Stimulated activated CD8-positive, alpha-beta memory T cell treated with anti-CD3 and anti-CD28 coated beads, Interleukin-7, amount 100 ng/mL, for 24 hours (primary cell): ENCODE measurements around the gene PAQR7.
"Not testable (repeated sequence)": the region's sequence is repeated elsewhere in the genome, so short reads cannot be mapped to it uniquely, and the experiment has no call there.

ENCODE experiments used
- DNase-seq: peaks from one replicate; pipeline ENCODE4 v3.0.0-alpha.2; 2020; ENCODE audit warnings: low read depth

The PAQR7 gene

GRCh38 chr1:25844536-25845337 lies 30.8 kb downstream of the PAQR7 start:
- DNase-seq = no peak

DNA sequence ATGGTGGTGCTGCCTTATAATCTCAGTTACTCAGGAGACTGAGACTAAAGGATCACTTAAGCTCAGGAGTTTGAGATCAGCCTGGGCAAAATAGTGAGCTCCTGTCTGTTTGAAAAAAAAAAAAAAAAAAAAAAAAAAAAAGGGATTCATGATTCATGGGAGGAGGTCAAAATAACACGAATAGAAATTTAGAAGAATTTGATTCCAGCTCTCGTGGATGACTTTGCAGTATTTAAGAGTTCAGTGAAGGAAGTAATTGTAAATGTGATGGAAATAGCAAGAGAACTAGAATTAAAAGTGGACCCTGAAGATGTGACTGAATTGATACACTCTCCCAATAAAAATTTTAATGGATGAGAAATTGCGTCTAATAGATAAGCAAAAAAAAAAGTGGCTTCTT lies 32.0 kb downstream of the PAQR7 start:
- DNase-seq = no peak

- not testable (repeated sequence) for DNase-seq
These were observed 35.7 kb downstream of the PAQR7 start for GRCh38 chr1:25839808-25840207.

DNA sequence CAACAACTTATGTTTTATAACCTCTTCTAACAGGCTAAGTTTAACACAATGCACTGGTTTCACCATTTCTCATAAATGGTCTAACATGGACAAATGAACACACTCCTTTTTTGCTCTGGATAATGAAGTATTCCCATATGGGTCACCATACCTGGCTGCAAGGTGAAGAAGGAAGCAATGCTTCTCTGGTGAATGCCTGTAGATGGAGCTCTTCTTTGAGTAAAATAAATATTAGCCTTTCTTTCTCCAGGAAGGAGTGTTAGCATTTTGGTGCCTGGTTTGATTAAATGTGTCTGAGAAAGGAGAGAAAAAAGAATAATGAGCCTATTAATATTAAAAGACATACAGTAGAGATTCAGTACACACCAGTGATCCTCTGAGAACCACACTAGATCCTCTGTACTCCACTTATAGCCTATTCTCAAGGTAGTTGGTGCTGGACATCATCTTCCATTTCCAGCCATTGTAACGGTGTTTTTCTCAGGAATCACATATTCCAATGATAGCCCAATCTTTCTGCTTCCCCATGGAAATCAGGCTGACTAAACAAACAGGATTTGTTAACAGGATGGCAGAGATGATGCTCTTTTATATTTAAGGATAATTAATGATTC lies 38.1 kb downstream of the PAQR7 start:
- no peak for DNase-seq

- no peak for DNase-seq
These were observed 38.8 kb downstream of the PAQR7 start for GRCh38 chr1:25836695-25837094.

- no peak for DNase-seq
These were observed 40.6 kb downstream of the PAQR7 start for GRCh38 chr1:25834894-25835293.

GRCh38 chr1:25833158-25833557 lies 42.4 kb downstream of the PAQR7 start:
- DNase-seq = no peak

- DNase-seq = no peak
These were observed 43.0 kb downstream of the PAQR7 start for GRCh38 chr1:25832336-25833037.

DNA sequence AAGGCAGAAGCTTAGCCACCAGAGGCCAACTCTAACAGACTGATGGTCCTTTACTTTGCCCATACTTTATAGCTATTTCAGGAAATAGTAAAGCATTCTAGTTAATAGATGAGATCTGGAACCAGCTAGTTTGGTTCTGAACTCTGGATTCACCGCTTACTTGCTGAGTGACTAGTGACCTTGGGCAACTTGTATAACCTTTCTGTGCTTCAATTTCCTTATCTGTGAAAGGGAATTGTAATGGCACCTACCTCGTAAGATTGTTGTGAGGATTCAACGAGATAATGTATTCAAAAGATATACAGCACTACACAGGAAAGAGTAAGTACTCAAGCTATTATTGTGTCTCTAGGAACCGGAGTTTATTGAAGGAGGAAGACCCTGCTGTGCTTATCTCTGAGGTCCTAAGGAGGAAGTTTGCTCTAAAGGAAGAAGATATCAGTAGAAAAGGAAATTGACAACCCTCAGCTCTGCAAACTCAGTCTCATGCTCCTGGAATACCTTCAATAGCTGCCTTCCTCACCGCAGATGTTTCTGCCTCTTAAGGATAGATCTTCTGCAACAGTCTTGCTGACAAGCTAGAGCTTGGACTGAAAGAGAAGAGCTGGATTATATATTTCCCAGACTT lies 43.8 kb downstream of the PAQR7 start:
- DNase-seq = no peak

GRCh38 chr1:25829046-25829445 lies 46.5 kb downstream of the PAQR7 start:
- no peak for DNase-seq

DNA sequence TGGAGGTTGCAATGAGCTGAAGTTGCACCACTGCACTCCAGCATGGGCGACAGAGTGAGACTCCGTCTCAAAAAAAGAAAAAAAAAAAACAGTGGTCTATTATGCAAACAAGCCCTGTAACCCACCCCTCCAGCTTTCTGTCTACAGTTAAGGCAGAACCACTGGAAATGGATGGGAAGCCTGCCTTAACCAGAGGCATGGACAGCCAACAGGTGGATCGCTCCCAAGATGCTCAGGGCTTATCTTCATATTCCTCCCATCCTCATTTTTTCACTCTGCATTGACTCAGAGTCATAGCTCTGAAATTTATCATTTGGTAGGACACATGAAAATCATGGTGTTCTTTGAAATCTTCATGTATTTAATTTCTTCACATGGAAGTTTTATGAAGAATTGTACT lies 47.0 kb downstream of the PAQR7 start:
- DNase-seq = no peak

- DNase-seq = no peak
These were observed 48.9 kb downstream of the PAQR7 start for GRCh38 chr1:25826571-25826970.

DNA sequence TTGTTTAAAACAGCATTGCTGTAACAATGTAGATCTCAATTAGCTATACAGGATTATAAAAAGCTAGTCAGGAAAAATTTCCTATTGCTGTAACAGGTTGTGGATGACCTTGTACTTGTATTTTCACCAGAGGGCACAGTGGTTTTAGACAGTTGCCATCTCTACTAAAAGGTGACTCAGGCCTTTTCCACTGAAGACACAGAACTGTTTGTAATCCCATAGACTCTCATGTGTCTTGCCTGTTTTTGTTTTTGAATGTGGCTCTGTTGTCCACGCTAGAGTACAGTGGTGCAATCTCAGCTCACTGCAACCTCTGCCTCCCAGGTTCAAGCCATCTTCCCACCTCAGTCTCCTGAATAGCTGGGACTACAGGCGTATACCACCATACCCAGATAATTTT lies 49.9 kb downstream of the PAQR7 start:
- DNase-seq = no peak

- no peak for DNase-seq
These were observed 53.8 kb downstream of the PAQR7 start for GRCh38 chr1:25821630-25822091.

DNA sequence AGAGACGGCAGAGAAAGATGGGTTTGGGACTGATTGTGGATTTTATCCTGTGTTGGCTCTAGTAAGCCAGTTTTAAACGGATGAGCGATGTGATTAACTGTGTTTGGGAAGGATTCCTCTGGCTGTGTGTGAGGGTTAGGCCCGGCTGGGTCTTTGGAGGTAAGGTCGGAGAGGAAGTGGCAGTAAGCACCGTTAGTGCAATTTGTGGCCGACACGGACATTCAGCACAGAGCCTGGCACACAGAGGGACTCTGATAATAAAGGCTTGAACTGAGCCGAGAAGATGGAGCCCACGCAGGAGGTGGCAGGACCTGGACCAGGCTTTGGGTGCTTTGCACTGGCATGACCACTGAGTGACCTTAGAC lies 54.4 kb downstream of the PAQR7 start:
- no peak for DNase-seq

DNA sequence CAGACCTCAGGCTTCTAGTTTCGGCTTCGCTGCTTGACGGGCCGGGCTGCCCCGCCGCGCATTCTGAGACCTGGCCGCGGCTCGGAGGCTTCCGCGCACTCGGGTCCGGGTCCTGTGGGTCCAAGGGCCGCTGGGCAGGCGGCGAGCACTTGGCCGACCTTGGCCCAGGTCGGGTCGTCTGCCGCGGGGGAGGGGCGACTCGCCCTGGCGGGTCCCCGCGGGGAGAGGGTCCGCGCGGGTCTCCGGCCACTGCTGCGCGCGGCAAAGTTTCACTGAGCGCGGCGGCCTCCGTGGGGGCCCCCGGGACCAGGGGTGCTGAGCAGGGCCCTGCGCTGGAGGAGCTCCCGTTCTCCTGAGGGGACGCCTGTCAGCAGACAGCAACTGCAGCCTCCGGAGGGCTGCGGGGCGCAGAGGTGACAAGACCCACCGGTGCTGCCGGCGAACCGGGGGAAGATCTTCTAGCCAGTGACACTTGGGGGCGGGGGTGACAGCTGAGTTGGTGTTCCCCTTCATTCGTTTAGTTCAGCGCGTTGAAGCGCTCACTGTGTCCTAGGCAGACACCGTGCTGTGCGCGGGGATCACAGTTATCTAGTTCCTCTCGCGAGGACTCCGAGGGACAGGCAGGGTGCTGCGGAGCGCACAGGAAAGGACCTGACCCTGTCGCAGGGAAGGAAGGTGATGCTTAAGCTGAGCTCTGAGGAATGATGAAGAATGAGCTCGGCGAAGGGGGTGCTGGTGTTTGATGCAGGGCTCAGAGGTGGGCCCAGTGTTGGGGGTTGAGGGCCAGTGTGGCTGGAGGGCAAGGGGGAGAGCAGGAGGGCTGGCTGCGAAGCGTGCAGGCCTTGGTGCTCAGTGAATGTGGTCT lies 55.0 kb downstream of the PAQR7 start:
- DNase-seq = no peak

DNA sequence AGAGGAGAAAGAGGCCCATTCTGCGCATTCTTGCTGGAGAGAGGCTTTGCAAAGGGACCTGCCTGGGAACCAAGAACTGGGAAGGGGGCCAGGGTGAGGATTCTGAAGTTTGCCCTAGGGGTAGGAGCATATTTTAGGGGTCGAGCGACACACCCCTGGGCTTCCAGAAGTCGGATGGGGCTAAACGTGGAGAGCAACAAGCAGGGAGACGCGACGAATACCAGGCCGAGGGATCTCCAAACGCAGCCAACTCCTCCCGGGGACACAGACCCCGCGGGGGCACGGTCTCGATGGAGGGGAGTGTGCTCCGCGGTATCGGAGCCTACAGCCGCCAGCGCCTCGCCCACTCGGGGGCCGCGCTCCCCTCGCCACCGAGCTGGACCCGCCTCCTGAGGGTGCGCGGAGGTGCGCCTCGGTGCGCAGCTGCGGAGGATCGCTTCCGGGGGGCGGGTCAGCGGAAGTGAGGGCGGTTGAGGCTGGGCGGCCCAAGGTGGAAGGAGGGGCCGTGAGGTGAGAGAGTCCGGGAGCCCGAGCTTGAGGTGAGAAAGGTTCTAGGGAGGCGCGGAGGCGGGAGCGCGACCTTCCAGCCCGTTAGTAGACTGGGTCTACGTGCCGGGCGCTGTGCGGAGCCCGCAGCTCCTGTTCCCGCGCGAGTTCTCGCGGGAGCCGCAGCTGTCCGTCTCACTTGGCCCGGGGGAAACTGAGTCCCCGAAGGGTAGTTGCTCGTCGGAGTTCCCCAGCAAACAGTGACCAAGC lies 55.8 kb downstream of the PAQR7 start, which contains the start of gene MTFR1L:
TSS of gene MTFR1L (plus strand) at position 464 of the 756 bp plus-strand sequence. CDS start 3,151 bp downstream, outside the sequence.
- peak; percentile 89 for DNase-seq

GRCh38 chr1:25818569-25818968 lies 56.9 kb downstream of the PAQR7 start:
- no peak for DNase-seq

DNA sequence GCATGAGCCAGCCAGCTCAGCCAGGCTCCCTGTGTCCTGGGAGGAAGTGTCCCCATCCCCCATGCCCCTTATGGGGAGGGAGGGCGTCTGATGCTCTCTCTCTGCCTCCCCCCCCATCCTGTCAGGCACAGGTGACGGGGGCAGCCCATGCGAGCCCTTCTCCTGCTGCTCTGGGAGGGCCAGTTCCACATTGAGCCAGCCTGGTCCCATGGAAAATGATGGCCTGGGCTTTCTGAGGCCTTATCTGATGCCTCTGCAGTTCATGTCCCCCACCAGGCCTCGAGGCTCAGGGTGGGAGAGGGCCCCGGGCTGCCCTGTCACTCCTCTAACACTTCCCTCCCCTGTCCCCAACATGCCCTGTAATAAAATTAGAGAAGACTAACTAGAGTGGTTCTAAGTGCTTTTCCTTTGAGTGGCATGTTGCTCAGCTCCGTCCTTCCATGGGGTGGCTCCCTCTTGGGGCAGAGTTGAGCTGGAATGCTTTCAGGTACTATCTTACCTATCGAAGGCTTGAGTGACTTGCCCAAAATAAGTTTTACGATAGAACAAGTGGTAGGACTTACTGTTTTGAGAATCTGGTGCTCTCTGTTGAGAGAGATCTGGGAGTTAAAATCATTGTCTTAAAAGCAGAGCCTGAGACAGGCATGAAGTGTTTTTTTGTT lies 57.5 kb downstream of the PAQR7 start:
- no peak for DNase-seq

GRCh38 chr1:25816112-25816718 lies 59.3 kb downstream of the PAQR7 start:
- no peak for DNase-seq
